ENCODE data around the gene ARMH3.

The ARMH3 gene

DNA sequence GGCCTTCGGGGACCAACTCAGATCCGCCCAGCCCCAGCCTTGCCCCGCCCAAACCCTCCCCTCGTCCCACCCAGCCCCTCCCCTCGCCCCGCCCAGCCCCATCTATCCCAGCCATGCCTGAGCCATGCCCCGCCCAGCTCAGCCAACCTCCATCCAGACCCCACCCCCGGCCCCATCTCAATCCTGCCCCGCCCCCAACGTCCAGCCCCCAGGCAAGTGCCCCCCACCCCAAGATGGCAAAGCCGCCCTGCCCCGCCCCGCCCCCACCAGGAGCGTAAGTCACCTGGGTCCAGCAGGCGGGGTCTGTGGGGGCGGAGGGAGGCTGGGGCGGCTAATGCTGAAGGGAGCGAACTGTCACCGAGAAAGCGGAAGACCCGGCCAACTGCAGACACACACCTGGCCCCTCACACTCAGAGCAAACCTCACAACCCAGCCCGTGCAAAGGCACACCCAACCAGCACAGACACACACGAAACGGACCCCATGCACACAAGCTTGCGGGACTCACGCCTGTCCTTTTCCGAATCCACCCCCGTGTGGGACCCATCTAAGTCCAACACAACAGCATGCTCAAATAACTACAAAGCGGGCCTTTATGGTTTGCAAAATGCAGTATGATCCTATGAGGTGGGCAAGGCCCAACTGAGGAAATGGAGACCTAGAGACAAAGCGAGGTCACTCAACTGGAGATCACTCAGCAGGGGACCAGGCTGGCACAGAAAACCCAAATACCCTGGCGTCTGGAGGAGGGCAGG, 226.2 kb downstream of the ARMH3 start:
- DNase-seq (ENCODE audit: low read depth), result peak; percentile 37

DNA sequence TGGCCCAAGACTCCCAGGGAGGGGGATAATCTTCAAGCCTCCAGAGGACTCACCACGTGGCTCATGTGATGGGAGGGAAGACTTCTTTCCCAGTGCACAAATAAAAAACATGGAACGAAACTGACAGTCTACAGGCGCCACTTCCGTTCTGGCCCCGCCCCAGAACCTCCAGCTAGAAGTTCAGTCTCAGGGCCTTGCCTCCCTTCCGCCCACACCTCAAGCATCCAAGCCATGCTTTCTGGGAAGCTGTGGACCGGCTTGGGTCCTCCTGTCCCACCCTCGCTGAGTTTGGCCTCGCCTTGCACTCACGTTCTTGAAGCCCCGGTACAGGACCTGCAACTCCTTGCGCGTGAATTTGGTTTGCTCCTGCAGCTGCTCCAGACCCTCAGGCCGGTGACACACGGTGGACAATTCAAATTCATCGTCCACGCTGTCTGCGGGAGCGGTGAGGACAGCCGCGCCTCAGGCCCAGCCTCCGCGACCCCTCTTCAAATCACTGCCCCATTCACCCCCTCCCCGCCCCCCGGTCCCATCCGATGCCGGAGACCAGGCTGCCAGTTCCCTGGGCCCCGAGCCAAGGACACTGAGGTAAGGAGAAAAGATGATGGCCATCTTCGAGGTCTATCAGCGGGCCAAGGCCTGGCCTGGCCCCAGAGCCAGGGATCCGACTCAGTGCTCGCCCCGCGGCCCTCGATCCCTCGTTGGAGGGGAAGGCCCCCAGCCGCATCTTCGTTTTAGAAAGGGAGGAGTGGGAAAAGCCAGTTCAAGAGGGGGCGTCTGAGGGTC, 227.0 kb downstream of the ARMH3 start:
- no peak for DNase-seq (ENCODE audit: low read depth)

DNA sequence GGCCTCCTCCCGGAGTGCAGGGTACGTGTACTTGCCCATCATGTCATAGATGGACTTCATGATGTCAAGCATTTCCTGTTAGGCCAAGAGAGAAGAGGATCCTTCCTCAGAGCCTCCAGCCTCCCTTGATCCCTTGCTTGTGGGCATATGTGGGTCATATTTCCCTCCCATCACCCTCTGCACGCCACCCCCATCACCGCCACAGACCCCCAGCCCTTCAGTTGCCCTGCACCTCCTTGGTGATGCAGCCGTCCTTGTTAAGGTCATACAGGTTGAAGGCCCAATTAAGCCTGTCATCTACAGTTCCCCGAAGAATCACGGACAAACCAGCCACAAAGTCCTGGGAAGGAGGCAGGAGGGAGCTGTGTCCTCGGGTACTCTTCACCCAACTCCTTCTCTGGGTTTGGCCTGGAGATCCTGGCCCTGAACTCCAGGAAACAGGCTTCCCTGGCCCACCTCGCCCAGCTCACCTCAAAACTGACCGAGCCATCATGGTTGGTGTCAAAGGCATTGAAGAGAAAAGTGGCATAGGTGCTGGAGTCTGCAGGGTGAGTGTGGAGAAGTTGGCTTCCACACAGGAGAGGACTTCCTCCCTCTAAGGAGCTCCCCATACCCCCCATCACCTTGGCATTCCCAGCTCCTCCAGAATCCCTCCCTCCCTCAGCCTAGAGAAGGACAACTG, 227.9 kb downstream of the ARMH3 start:
- no peak for DNase-seq (ENCODE audit: low read depth)

DNA sequence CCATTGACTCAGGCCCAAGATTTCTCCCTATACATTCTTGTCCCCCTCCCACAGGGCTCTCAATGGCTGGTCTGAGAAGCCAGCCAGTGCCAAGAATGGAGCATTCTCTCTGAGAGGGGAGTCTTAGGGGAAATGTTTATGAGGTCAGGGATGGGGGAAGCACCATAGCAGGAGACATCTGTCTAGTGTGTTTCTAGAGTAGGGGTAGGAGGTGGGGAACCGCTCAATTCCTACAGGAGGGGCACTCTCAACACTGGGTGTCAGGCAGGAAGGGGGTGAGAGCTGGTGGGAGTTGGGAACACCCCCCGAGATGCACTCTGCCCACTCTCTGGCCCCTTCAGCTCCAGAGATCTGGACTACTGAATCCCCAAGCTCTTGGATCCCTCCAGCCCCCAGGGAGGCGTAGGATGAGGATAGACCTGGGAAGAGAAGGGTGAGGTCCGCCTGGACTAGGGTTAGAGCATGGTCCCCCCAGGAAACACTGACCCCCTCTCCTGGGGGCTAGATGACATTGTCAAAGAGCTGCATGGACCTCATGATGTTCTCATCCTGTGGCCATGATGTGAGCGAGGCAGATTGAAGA, 229.0 kb downstream of the ARMH3 start:
- no peak for DNase-seq (ENCODE audit: low read depth)

DNA sequence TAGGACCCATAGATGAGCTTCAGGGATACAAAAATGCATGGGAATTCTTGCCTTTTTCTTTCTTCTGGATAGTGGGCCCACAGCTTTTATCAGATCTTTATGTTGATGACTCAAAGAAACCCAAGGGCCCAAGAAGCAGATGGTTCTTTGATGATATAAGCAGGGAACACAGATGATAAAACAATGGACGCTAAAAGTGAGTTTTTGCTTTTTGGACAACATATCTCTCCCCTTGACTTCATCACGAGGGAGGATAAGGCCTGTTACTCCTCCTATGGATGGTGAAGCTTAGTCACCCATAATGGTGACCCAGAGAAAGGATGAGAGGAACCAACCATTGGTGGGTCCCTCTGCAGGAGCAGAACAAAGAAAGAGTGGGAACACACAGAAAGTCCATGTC, 231.2 kb downstream of the ARMH3 start:
- no peak for DNase-seq (ENCODE audit: low read depth)

DNA sequence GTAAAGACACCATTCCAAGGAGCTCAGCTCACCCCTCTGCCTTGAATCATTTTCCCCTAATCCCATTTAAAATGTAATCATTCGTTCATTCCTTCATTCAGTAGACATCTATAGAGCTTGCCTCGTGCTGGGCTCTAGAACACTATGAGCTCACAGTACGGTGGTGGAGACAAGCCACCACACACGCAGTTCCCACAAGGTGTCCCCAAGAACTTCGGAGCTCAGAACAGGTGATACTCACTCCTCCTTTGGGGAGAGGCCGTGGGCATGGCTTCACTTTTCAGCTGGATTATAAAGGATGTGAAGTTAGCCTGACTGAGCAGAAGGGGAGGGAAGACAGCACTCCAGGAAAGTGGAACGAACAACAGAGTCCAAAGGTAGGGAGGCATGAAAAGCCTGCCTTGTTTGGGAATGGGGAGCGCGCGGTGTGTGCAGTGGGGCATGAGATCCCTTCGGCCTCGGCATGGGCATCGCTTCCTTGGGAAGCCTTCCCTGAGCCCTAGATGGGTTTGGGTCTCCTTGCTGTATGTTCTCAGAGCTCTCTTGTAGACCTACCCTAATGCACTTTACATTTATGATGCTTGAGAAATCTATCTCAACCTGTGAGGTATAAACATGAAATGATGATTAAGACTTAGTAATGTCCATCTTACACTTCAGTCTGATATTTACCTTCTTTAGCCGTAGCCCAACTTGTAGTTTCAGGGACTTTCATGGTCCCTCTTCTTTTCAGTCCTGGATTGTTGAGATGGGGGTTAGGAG, 236.9 kb downstream of the ARMH3 start:
- DNase-seq (ENCODE audit: low read depth), result no peak

DNA sequence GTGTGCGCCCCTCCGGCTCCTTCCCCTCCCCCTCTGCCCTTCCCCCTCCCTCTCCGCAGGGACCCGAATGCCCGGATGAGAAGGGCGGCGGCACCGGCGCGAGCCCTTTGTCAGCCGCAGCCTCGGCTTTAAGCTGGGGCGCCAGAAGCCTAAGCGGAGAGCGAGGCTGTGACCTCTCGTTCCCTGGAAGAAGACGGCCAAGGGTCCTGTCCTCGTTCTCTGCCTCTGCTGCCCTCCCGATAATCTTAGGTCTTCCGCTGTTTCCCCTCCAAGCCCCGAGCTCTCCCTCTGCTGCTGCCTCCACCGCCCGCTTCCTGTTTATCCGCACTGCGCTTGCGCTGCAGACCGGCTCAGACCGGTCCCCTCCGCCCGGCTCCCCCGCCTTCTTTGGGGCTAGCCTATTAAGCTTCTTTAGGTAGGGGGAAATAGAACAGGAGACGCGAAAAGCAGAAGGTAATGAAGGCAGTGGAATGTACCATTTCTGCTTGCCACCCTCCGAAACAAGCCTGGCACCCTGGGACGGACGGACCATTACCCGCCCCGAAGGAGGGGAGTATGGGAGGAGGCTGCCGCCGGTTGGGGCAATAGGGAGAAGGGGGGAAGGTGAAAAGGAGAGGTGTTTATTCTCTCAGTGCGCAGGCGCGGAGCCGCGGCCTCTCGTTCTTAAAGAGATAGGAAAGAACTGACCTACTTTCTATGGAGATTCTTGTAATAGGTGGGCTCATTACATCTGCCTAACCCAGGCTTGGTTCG, 237.7 kb downstream of the ARMH3 start, which contains the start of gene OGA:
OGA (minus strand) TSS at position 326 of the 753 bp plus-strand sequence. CDS start 422 bp downstream, outside the sequence.
- DNase-seq (ENCODE audit: low read depth), result peak; percentile 95

DNA sequence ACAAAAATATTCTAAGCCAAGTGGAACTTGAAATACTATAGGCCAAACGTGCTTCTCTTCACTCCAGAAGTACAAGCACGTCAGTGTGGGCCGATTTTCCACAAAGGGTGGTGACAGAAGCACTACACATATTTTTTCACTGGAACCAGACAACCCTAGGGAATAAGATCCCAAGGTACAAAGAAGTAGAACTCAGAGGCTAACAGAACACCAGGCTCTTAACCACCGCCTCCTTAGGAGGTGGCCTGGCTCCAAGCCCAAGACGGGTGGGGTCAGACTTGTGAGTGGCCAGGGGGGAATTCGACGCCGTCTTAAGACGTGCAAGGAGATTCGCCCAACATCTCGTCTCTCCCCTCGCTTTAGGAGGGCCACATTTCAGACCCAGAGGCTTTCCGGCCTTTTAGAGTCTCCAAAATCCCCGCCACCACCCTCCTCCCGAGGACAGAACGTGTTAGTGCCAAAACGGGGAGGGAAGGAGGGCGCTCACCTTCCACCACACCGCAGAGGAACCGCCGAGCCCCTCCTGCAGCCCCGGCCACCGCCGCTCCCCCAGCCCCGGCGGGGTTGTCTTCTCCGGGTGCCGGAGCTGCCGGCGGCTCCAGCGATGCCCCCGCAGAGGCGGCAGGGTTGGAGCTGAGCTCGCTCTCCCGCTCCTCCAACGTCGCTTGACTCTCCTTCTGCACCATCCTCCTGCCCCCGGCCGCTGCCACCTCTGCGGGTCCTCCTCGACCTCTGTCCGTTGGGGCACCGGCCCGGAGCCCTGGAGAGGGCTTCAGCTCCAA, 238.4 kb downstream of the ARMH3 start:
- DNase-seq (ENCODE audit: low read depth), result no peak

DNA sequence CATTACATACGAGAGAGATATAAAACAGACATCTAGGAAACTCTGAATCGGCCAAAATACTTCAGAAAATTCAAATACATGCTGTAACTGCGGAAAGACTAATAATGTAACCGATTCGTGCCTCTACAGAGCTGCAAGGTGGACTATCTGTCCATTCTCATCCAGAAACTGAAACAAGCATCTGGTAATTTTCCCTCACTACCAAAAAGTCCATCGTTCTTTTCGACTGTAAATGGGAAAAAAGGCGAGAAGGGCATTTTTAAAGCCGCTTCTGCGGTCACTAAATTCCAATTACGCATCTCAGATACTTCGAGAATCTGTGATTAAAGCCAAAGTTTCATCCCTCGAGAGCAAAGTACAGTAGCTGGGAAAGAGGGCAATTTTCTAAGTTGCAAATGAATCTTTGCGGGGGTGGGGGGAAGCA, 239.0 kb downstream of the ARMH3 start:
- no peak for DNase-seq (ENCODE audit: low read depth)

DNA sequence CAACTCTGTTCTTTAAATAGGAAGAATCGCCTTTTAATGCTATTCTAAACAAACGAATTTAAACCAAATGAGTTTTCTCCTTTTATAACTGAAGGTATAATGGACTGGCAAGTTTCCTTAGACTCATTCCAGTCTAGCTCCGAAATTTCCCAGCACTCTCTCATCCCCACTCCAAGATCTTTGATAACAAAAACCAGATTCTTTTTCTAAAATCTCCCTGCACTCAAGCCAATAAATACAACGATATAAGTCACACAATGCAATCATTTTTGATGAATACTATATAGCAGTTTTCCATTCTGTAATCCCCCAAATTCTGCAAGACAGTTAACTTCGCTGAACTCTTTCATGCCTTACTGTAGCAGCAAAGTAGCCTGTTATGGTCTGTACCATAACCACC, 239.6 kb downstream of the ARMH3 start:
- no peak for DNase-seq (ENCODE audit: low read depth)

DNA sequence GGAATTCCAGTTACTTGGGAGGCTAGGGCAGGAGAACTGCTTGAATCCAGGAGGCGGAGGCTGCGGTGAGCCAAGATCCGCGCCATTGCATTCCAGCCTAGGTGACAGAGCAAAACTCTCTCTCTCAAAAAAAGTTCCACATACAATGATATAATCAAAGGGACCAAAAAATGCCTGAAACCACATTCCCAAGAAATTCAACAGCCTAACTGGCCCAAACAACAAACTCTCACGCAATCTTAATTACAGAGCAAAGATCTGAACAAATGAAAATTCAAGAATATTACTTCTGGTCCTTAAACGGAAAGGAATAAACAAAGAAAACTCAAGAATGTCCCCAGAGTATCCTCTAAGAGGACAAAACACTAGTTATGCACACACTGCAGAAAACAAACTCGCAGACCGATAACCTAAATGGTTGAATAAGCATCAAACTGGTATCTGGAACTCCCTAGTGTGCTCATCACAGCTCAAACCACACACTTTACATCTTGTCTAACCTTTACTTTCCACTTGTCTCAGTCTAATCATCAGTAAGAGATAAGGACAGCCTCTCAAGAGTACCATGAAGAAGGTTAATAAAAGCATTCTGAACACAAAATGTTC, 241.4 kb downstream of the ARMH3 start:
- no peak for DNase-seq (ENCODE audit: low read depth)

DNA sequence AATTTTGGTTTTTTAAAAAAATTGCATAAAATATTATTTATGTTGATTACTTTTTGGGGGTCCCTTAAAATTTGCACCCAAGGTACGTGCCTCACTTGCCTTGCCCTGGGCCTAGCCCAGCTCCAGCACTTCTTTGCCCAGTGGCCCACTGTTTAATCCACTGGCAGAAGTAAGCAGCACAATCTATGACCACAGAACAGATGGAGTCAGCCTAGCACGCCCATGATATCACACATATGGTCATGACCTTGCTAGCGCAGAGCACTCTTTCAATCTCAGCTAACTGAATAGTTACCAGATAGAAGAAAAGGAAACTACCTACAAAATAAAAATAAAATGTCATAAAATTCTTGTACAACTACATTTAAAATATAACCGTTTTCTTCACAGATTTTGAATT, 243.4 kb downstream of the ARMH3 start:
- no peak for DNase-seq (ENCODE audit: low read depth)

DNA sequence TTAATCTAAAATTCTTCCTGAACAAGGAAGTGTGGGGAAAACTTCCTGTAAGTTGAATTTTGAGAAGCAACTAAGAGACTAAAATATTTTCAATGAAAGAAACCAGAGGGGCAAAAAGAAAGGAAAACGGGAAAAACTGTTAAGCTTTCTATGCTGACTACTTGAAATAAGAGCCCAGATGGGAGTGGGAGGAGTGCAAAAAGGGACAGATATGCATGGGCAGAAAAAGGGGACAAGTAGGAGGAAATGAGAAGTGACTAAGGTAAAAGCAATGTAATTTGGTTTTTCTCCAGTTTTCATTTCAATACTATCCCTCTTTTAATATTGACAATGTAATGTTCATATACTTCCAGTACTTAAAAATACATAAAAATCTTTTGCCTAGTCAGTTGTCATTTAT, 248.8 kb downstream of the ARMH3 start:
- DNase-seq (ENCODE audit: low read depth), result no peak

DNA sequence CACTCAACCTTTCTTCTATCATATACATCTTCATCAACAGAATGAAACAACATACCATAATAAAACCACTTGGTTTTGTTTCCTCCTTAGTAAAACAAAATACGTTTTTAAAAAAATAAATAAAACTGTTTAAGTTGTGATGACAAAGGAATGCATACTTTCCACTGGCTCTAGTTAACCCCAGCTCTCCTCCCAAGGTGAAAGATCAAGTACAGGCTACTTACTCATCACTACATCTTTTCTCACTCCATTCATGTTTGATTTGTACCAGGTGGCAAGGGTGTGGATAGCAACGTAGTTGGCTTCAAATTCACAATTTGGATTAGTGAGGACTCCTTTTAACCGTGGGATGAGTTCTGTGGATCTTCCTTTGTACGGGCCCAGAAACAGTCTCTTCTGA, 252.5 kb downstream of the ARMH3 start:
- DNase-seq (ENCODE audit: low read depth), result no peak

DNA sequence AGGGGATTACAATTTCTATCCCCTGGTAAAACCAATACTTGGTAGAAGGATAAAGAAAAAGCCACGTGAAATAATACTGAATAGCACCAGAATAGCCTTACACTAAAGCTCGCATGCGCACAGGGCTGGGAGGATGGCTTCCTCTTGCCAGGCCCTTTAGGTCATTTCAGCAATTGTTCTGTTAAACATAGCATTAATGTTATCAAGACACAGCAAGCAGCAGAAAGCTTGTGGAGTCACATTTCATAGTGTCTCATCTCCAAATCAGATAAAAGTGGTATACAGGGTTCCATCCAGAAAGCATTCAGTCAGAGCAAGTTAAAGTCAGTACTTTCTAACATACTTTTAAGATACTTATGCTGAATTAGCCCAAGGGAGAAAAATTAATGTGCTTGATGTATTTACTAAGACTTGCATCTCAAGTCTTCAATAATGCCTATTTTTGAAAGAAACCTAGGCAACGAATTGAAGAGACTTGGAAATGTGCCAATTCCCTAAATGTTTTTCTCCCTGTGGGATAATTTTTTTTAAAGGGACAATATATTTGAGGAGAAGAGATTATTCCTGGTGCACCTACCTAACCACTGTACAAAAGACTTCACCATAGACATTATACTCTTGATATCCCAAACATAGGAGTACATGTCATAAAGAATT, 258.4 kb downstream of the ARMH3 start:
- no peak for DNase-seq (ENCODE audit: low read depth)
